Measurements from ENCODE around the gene GJB6.

Gene GJB6

DNA sequence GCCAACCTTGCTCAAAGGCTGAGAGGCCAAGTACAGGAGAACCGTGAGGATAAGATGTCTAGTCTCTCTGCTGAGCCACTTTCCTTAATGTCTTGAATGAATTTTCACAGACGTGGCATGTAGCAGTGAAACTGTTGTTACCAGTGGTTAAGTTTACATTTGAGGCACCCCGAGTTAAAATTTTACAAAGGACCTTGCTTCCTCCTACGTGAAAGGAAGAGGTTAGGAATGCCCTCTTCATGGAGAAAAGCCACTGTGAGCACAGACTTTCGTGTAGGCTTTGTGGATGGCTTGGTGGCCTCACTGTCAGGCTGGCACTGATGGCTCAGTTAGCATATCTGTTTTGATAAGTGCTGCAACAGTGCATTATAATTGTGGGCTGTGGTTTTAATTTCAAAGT lies 42.0 kb downstream of the GJB6 start:
- TF ChIP-seq, protein P1, sequence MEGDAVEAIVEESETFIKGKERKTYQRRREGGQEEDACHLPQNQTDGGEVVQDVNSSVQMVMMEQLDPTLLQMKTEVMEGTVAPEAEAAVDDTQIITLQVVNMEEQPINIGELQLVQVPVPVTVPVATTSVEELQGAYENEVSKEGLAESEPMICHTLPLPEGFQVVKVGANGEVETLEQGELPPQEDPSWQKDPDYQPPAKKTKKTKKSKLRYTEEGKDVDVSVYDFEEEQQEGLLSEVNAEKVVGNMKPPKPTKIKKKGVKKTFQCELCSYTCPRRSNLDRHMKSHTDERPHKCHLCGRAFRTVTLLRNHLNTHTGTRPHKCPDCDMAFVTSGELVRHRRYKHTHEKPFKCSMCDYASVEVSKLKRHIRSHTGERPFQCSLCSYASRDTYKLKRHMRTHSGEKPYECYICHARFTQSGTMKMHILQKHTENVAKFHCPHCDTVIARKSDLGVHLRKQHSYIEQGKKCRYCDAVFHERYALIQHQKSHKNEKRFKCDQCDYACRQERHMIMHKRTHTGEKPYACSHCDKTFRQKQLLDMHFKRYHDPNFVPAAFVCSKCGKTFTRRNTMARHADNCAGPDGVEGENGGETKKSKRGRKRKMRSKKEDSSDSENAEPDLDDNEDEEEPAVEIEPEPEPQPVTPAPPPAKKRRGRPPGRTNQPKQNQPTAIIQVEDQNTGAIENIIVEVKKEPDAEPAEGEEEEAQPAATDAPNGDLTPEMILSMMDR (IDR thresholded peaks at IDR 0.05; ENCODE audit: low read depth, low read length) = no peak
- TF ChIP-seq, protein P2, sequence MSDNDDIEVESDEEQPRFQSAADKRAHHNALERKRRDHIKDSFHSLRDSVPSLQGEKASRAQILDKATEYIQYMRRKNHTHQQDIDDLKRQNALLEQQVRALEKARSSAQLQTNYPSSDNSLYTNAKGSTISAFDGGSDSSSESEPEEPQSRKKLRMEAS (IDR thresholded peaks at IDR 0.05; ENCODE audit: low read depth, low read length) = no peak
- TF ChIP-seq POLR2A (IDR thresholded peaks at IDR 0.05; ENCODE audit: extremely low read depth, insufficient read length) = no peak
- TF ChIP-seq MYC (IDR thresholded peaks at IDR 0.05; ENCODE audit: low read depth, low read length) = no peak
- no peak for DNase-seq (ENCODE audit: low read depth)
- no peak overlapping the region for H3K4me3 ChIP-seq (ENCODE audit: low read depth, low read length)

DNA sequence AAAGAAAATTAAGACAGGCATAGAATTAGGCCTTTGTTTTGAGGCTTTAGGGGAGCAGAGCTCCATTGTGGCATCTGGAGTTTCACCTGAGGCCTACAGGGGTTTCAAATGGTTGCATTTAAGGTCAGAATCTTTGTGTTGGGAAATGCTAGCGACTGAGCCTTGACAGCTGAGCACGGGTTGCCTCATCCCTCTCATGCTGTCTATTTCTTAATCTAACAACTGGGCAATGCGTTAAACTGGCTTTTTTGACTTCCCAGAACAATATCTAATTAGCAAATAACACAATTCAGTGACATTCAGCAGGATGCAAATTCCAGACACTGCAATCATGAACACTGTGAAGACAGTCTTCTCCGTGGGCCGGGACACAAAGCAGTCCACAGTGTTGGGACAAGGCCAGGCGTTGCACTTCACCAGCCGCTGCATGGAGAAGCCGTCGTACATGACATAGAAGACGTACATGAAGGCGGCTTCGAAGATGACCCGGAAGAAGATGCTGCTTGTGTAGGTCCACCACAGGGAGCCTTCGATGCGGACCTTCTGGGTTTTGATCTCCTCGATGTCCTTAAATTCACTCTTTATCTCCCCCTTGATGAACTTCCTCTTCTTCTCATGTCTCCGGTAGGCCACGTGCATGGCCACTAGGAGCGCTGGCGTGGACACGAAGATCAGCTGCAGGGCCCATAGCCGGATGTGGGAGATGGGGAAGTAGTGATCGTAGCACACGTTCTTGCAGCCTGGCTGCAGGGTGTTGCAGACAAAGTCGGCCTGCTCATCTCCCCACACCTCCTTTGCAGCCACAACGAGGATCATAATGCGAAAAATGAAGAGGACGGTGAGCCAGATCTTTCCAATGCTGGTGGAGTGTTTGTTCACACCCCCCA lies 43.2 kb downstream of the GJB6 start:
- H3K4me3 ChIP-seq (ENCODE audit: low read depth, low read length) = no peak overlapping the region
- TF ChIP-seq MYC (IDR thresholded peaks at IDR 0.05; ENCODE audit: low read depth, low read length) = peak; percentile 56
- TF ChIP-seq, protein P2 (IDR thresholded peaks at IDR 0.05; ENCODE audit: low read depth, low read length) = peak; percentile 90
- no peak for TF ChIP-seq POLR2A (IDR thresholded peaks at IDR 0.05; ENCODE audit: extremely low read depth, insufficient read length)
- TF ChIP-seq, protein P1 (IDR thresholded peaks at IDR 0.05; ENCODE audit: low read depth, low read length) = peak; percentile 79
- peak; percentile 93 for DNase-seq (ENCODE audit: low read depth)

DNA sequence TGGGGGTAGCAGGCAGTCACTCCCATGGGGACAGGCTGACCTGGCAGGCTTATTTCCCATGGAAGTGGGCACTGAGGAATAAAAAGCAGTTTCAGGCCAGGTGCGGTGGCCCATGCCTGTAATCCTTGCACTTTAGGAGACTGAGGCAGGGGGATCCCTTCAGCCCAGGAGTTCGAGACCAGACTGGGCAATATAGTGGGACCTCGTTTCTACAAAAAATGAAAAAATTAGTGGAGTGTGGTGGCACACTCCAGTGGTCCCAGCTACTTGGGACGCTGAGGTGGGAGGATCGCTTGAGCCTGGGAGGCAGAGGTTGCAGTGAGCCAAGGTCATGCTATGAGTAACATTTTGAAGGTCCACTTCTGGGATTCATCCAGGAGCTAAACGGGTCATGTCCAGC lies 45.3 kb downstream of the GJB6 start:
- no peak overlapping the region for H3K4me3 ChIP-seq (ENCODE audit: low read depth, low read length)
- DNase-seq (ENCODE audit: low read depth) = no peak
- no peak for TF ChIP-seq POLR2A (IDR thresholded peaks at IDR 0.05; ENCODE audit: extremely low read depth, insufficient read length)
- TF ChIP-seq, protein P1 (IDR thresholded peaks at IDR 0.05; ENCODE audit: low read depth, low read length) = no peak
- no peak for TF ChIP-seq MYC (IDR thresholded peaks at IDR 0.05; ENCODE audit: low read depth, low read length)

DNA sequence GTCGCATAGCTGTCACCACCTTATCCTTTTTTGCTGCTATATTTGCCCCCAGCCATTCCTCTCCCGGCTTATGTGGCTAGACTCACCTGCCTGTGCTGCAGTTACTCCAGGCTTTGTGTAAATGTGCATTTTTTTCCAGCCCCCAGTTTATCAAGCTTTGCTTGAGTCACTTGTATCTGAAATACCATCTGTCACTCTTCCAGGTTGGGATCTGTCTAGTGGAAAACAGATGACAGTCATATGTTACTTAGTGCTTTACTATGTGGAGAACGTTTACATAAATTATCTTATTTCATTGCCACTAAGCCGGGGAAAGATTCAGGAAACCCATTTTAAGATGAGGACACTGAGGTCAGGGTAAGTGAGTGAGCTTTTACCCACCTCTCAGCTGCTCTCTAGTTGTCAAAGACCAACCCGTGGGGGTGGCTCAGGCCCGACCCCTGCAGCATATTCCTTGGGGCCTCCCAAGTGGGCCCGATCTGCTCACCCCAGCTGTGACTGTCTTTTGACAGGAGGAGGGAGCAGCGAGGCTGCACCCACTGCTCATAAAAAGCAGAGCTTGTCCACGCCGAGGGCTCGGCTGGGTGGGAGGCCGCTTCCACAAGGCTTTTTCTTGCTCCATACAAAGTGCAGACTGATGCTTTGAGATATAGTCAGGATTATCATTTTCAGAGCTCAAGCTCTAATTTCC lies 46.6 kb downstream of the GJB6 start:
- H3K4me3 ChIP-seq (ENCODE audit: low read depth, low read length) = no peak overlapping the region
- DNase-seq (ENCODE audit: low read depth) = no peak
- TF ChIP-seq, protein P1 (IDR thresholded peaks at IDR 0.05; ENCODE audit: low read depth, low read length) = no peak
- TF ChIP-seq POLR2A (IDR thresholded peaks at IDR 0.05; ENCODE audit: extremely low read depth, insufficient read length) (no peak), MYC (IDR thresholded peaks at IDR 0.05; ENCODE audit: low read depth, low read length) (no peak)

DNA sequence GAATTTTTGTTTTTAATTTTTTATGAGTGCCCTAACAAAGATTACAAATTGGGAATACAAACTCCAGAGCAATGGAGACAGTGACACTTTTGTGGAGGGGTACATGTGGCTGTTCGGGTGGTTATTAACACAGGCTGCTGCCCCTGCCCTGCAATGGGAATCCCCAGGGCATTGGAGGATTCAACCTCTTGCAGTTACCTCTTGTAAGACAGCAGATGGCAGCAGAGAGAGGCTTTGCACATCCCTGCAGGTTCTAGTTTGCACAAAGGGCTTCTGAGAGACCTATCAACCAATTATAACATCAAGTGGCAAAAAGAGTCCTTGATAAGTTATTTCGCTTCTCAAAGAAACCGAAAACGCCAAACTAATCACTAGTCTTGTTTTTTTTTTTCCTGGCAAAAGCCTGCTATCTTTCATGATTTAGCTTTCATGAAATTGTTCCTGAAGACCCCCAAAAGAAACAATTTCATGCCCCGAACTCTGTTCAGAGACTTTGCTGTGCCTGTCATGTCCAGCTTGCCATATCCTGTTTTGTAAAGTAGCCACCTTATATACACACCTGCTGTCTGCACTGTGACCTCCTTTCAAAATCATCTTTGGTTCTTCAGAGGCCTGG lies 49.8 kb downstream of the GJB6 start:
- TF ChIP-seq, protein P2 (IDR thresholded peaks at IDR 0.05; ENCODE audit: low read depth, low read length) = peak; percentile 58; the same call in 1 of the 2 replicates
- peak; percentile 57; the same call in 1 of the 2 replicates for TF ChIP-seq MYC (IDR thresholded peaks at IDR 0.05; ENCODE audit: low read depth, low read length)
- TF ChIP-seq POLR2A (IDR thresholded peaks at IDR 0.05; ENCODE audit: extremely low read depth, insufficient read length) = no peak
- TF ChIP-seq, protein P1 (IDR thresholded peaks at IDR 0.05; ENCODE audit: low read depth, low read length) = peak; percentile 89
- peak; percentile 88 for DNase-seq (ENCODE audit: low read depth)

More for the DNA sequence above, 49.8 kb downstream of the GJB6 start:
- H3K4me3 ChIP-seq (ENCODE audit: low read depth, low read length) = no peak overlapping the region

All from NB4 (cell line).